Measurements from ENCODE around the gene DCAF5.

- TF ChIP-seq POLR2A (IDR thresholded peaks at IDR 0.05) (no peak), CTCF (IDR thresholded peaks at IDR 0.05) (no peak)
Measured at GRCh38 chr14:69183735-69184134, 30.8 kb upstream of the DCAF5 start.
